ENCODE data around the gene RMRP.

GRCh38 chr9:35657546-35658136, at the start of gene RMRP:
- TF ChIP-seq CTCF (tag by site-specific recombination; IDR thresholded peaks at IDR 0.05): peak; percentile 89
- peak; percentile 86 for TF ChIP-seq ZBTB21 (tag by site-specific recombination; IDR thresholded peaks at IDR 0.05)
- no peak for TF ChIP-seq ZNF239 (tag by site-specific recombination; IDR thresholded peaks at IDR 0.05)
- TF ChIP-seq PATZ1 (tag by site-specific recombination; IDR thresholded peaks at IDR 0.05): peak; percentile 98
- peak; percentile 52; the same call in 1 of the 2 replicates for TF ChIP-seq ZBTB6 (tag by site-specific recombination; IDR thresholded peaks at IDR 0.05)
- TF ChIP-seq ZNF416 (tag by site-specific recombination; IDR thresholded peaks at IDR 0.05): no peak

Measured in HEK293 (cell line).